ENCODE data around the gene DDHD1. TPM values are rescaled to one million over a fixed set of nuclear protein-coding genes. Genes with fewer than 3 reads are reported as not detected.

Gene DDHD1
- total RNA-seq, 1 donor from 2014 or later = 14.5 TPM

DNA sequence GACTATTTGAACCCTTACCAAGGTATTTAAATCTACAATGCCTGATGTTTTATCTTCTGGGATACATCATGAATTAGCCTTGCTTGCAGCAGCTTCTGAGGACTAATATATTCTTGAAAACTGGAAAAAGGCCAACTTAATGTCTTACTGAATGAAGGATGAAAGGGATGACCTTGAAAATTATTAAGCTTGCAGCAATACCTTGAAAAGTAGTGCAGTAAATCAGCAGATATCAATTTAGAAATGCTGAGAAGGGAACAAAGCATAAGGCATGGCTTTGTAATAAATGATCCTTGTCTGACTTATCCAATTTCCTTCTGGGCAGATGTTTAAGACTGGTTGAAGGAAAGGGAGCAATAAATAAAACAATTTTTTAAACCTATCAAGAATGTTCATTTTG lies 165.0 kb downstream of the DDHD1 start:
- Histone ChIP-seq H3K27ac (ENCODE audit: low read depth, low read length) (no peak overlapping the region), H3K4me1 (ENCODE audit: insufficient read depth, low read length) (peaks cover 4% of the 10 kb centered on the region), H3K9ac (ENCODE audit: low read length) (no peak overlapping the region), H4K20me1 (ENCODE audit: insufficient read depth, low read length) (no peaks in the 10 kb centered on the region), H3K9me3 (ENCODE audit: insufficient read depth, low read depth, low read length) (no peaks in the 10 kb centered on the region), H3K4me3 (ENCODE audit: insufficient read depth, low read depth, low read length) (no peak overlapping the region), H3K79me2 (ENCODE audit: insufficient read depth, low read length) (no peaks in the 10 kb centered on the region), H2AFZ (ENCODE audit: low read depth, low read length) (no peak overlapping the region), H3K4me2 (ENCODE audit: low read length) (no peak overlapping the region), H3K27me3 (ENCODE audit: insufficient read depth, low read length) (no peaks in the 10 kb centered on the region), H3K36me3 (ENCODE audit: insufficient read depth, low read length) (no peaks in the 10 kb centered on the region)
- no peaks in the 10 kb centered on the region for H3K27me3 Mint-ChIP-seq (ENCODE audit: low read depth, unreplicated experiment)
- peaks cover 2% of the 10 kb centered on the region for H3K9me3 Mint-ChIP-seq (ENCODE audit: unreplicated experiment)
- H3K4me1 Mint-ChIP-seq (ENCODE audit: low read depth, unreplicated experiment) = peaks cover 2% of the 10 kb centered on the region
- FAIRE-seq (no peak), DNase-seq (ENCODE audit: low read depth) (no peak)
- TF ChIP-seq EZH2 (IDR thresholded peaks at IDR 0.05; ENCODE audit: insufficient read depth, low read length) = no peak
- TF ChIP-seq, protein P1, sequence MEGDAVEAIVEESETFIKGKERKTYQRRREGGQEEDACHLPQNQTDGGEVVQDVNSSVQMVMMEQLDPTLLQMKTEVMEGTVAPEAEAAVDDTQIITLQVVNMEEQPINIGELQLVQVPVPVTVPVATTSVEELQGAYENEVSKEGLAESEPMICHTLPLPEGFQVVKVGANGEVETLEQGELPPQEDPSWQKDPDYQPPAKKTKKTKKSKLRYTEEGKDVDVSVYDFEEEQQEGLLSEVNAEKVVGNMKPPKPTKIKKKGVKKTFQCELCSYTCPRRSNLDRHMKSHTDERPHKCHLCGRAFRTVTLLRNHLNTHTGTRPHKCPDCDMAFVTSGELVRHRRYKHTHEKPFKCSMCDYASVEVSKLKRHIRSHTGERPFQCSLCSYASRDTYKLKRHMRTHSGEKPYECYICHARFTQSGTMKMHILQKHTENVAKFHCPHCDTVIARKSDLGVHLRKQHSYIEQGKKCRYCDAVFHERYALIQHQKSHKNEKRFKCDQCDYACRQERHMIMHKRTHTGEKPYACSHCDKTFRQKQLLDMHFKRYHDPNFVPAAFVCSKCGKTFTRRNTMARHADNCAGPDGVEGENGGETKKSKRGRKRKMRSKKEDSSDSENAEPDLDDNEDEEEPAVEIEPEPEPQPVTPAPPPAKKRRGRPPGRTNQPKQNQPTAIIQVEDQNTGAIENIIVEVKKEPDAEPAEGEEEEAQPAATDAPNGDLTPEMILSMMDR (IDR thresholded peaks at IDR 0.05; ENCODE audit: insufficient read depth, low read depth, low read length) = no peak
- no peak overlapping the region for H3K4me3 Mint-ChIP-seq (ENCODE audit: unreplicated experiment)
- H3K36me3 Mint-ChIP-seq (ENCODE audit: low read depth, unreplicated experiment) = no peaks in the 10 kb centered on the region
- H3K27ac Mint-ChIP-seq (ENCODE audit: unreplicated experiment) = no peak overlapping the region

DNA sequence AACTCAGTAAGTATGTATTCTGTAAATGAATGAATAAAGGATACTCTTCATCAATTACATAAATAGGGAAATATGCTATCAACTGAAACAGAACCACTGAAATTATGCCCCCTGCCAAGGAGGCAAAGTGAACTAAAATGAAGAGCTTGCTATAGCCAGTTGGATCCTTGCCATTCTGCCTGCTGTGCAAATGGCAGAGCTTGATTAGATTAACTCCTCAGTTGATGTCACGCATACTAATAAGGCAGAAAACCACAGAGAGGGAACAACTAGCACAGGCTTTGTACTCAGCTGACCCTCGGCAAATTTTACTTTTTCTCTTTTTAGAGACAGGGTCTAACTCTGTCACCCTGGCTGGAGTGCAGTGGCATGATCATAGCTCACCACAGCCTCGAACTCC lies 165.6 kb downstream of the DDHD1 start:
- H3K9ac ChIP-seq (ENCODE audit: low read length) = no peak overlapping the region
- no peak for TF ChIP-seq EZH2 (IDR thresholded peaks at IDR 0.05; ENCODE audit: insufficient read depth, low read length)
- TF ChIP-seq, protein P1 (IDR thresholded peaks at IDR 0.05; ENCODE audit: insufficient read depth, low read depth, low read length) = no peak
- no peak overlapping the region for H3K27ac ChIP-seq (ENCODE audit: low read depth, low read length)
- Mint-ChIP-seq H3K36me3 (ENCODE audit: low read depth, unreplicated experiment) (no peaks in the 10 kb centered on the region), H3K4me1 (ENCODE audit: low read depth, unreplicated experiment) (no peaks in the 10 kb centered on the region), H3K27me3 (ENCODE audit: low read depth, unreplicated experiment) (no peaks in the 10 kb centered on the region), H3K27ac (ENCODE audit: unreplicated experiment) (no peak overlapping the region), H3K4me3 (ENCODE audit: unreplicated experiment) (no peak overlapping the region), H3K9me3 (ENCODE audit: unreplicated experiment) (peaks cover 2% of the 10 kb centered on the region)
- FAIRE-seq (no peak), DNase-seq (ENCODE audit: low read depth) (peak; percentile 29)
- no peak overlapping the region for H3K4me3 ChIP-seq (ENCODE audit: insufficient read depth, low read depth, low read length)
- H3K27me3 ChIP-seq (ENCODE audit: insufficient read depth, low read length) = no peaks in the 10 kb centered on the region
- H2AFZ ChIP-seq (ENCODE audit: low read depth, low read length) = no peak overlapping the region
- no peak overlapping the region for H3K4me2 ChIP-seq (ENCODE audit: low read length)
- H3K79me2 ChIP-seq (ENCODE audit: insufficient read depth, low read length) = no peaks in the 10 kb centered on the region
- H4K20me1 ChIP-seq (ENCODE audit: insufficient read depth, low read length) = no peaks in the 10 kb centered on the region
- no peaks in the 10 kb centered on the region for H3K36me3 ChIP-seq (ENCODE audit: insufficient read depth, low read length)
- H3K9me3 ChIP-seq (ENCODE audit: insufficient read depth, low read depth, low read length) = no peaks in the 10 kb centered on the region
- H3K4me1 ChIP-seq (ENCODE audit: insufficient read depth, low read length) = peaks cover 4% of the 10 kb centered on the region

DNA sequence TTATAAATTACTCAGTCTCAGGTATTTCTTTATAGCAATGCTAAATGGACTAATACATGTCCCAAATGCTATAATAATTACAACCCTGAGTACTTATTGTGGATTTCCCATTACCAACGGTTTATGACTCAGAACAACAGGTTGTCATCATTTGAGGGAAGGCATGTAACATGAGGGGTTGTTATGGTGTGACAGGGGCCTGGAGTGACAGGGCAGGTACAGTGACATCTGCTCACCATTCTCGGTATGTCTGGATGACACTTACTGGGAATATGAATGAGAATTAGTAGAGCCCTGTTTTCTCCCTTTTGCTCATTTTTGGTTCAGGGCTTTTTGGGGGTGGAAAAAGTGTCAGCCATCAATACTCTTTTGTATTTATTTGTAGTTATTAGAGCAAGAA lies 166.1 kb downstream of the DDHD1 start:
- Histone ChIP-seq H3K4me1 (ENCODE audit: insufficient read depth, low read length) (peaks cover 4% of the 10 kb centered on the region), H2AFZ (ENCODE audit: low read depth, low read length) (no peak overlapping the region), H3K4me3 (ENCODE audit: insufficient read depth, low read depth, low read length) (no peak overlapping the region), H4K20me1 (ENCODE audit: insufficient read depth, low read length) (no peaks in the 10 kb centered on the region), H3K27me3 (ENCODE audit: insufficient read depth, low read length) (no peaks in the 10 kb centered on the region), H3K4me2 (ENCODE audit: low read length) (no peak overlapping the region), H3K9me3 (ENCODE audit: insufficient read depth, low read depth, low read length) (no peaks in the 10 kb centered on the region), H3K36me3 (ENCODE audit: insufficient read depth, low read length) (no peaks in the 10 kb centered on the region), H3K27ac (ENCODE audit: low read depth, low read length) (no peak overlapping the region), H3K79me2 (ENCODE audit: insufficient read depth, low read length) (no peaks in the 10 kb centered on the region), H3K9ac (ENCODE audit: low read length) (no peak overlapping the region)
- Mint-ChIP-seq H3K4me3 (ENCODE audit: unreplicated experiment) (no peak overlapping the region), H3K4me1 (ENCODE audit: low read depth, unreplicated experiment) (no peaks in the 10 kb centered on the region), H3K27ac (ENCODE audit: unreplicated experiment) (no peak overlapping the region), H3K36me3 (ENCODE audit: low read depth, unreplicated experiment) (no peaks in the 10 kb centered on the region), H3K27me3 (ENCODE audit: low read depth, unreplicated experiment) (no peaks in the 10 kb centered on the region), H3K9me3 (ENCODE audit: unreplicated experiment) (peaks cover 2% of the 10 kb centered on the region)
- DNase-seq (ENCODE audit: low read depth) (no peak), FAIRE-seq (no peak)
- TF ChIP-seq, protein P1 (IDR thresholded peaks at IDR 0.05; ENCODE audit: insufficient read depth, low read depth, low read length) = no peak
- TF ChIP-seq EZH2 (IDR thresholded peaks at IDR 0.05; ENCODE audit: insufficient read depth, low read length) = no peak

Other genes with a start within 250 kb of the DDHD1 start
- 324 and 364 TPM in 2 replicates for gene FERMT2, start 202.3 kb downstream of the DDHD1 start, total RNA-seq

Measured in astrocyte (in vitro differentiated cells and primary cell).